ENCODE data around the gene UGT1A9.

Gene UGT1A9

GRCh38 chr2:233807966-233808935, 136.6 kb downstream of the UGT1A9 start:
- DNase-seq (no peak), ATAC-seq (ENCODE audit: insufficient read depth, low read depth) (no peak)
- Histone ChIP-seq H3K27me3 (ENCODE audit: insufficient read depth, low read length, poor library complexity) (peaks cover 36% of the 10 kb centered on the region), H3K4me3 (ENCODE audit: low read depth in 1 of 2, low read length in 2 of 2) (no peak overlapping the region), H4K20me1 (ENCODE audit: insufficient read depth, low read length) (peaks cover 3% of the 10 kb centered on the region; the same call in 1 of the 2 replicates), H3K27ac (ENCODE audit: low read length) (no peak overlapping the region), H3K36me3 (ENCODE audit: insufficient read depth, low read length) (no peaks in the 10 kb centered on the region), H3K9ac (ENCODE audit: low read depth, low read length) (no peak overlapping the region), H3K79me2 (ENCODE audit: insufficient read depth, low read length) (no peaks in the 10 kb centered on the region), H3K9me3 (ENCODE audit: insufficient read depth, low read length, severe bottlenecking) (no peaks in the 10 kb centered on the region), H3K4me1 (ENCODE audit: insufficient read depth, low read length) (no peaks in the 10 kb centered on the region), H3K4me2 (ENCODE audit: insufficient read depth, low read length) (no peak overlapping the region), H2AFZ (ENCODE audit: low read depth, low read length) (no peak overlapping the region)
- TF ChIP-seq EZH2 (IDR thresholded peaks at IDR 0.05; ENCODE audit: borderline replicate concordance, low read depth, low read length, severe bottlenecking) (no peak), CTCF (IDR thresholded peaks at IDR 0.05; ENCODE audit: borderline replicate concordance, extremely low read depth, low read length, poor library complexity, severe bottlenecking) (no peak)

- Histone ChIP-seq H3K9ac (ENCODE audit: low read depth, low read length) (no peak overlapping the region), H3K4me2 (ENCODE audit: insufficient read depth, low read length) (no peak overlapping the region), H3K36me3 (ENCODE audit: insufficient read depth, low read length) (no peaks in the 10 kb centered on the region), H3K4me3 (ENCODE audit: low read depth in 1 of 2, low read length in 2 of 2) (no peak overlapping the region), H3K79me2 (ENCODE audit: insufficient read depth, low read length) (no peaks in the 10 kb centered on the region), H2AFZ (ENCODE audit: low read depth, low read length) (no peak overlapping the region), H4K20me1 (ENCODE audit: insufficient read depth, low read length) (peaks cover 3% of the 10 kb centered on the region; the same call in 1 of the 2 replicates), H3K27ac (ENCODE audit: low read length) (no peak overlapping the region), H3K27me3 (ENCODE audit: insufficient read depth, low read length, poor library complexity) (peaks cover 42% of the 10 kb centered on the region), H3K9me3 (ENCODE audit: insufficient read depth, low read length, severe bottlenecking) (no peaks in the 10 kb centered on the region), H3K4me1 (ENCODE audit: insufficient read depth, low read length) (no peaks in the 10 kb centered on the region)
- DNase-seq: no peak
- no peak for ATAC-seq (ENCODE audit: insufficient read depth, low read depth)
- TF ChIP-seq CTCF (IDR thresholded peaks at IDR 0.05; ENCODE audit: borderline replicate concordance, extremely low read depth, low read length, poor library complexity, severe bottlenecking) (no peak), EZH2 (IDR thresholded peaks at IDR 0.05; ENCODE audit: borderline replicate concordance, low read depth, low read length, severe bottlenecking) (no peak)
Observed at GRCh38 chr2:233810385-233810784, 138.7 kb downstream of the UGT1A9 start.

- ATAC-seq (ENCODE audit: insufficient read depth, low read depth) (no peak), DNase-seq (no peak)
- peaks cover 42% of the 10 kb centered on the region for H3K27me3 ChIP-seq (ENCODE audit: insufficient read depth, low read length, poor library complexity)
- no peaks in the 10 kb centered on the region for H3K79me2 ChIP-seq (ENCODE audit: insufficient read depth, low read length)
- H3K9ac ChIP-seq (ENCODE audit: low read depth, low read length): no peak overlapping the region
- no peak for TF ChIP-seq CTCF (IDR thresholded peaks at IDR 0.05; ENCODE audit: borderline replicate concordance, extremely low read depth, low read length, poor library complexity, severe bottlenecking)
- no peak for TF ChIP-seq EZH2 (IDR thresholded peaks at IDR 0.05; ENCODE audit: borderline replicate concordance, low read depth, low read length, severe bottlenecking)
- no peak overlapping the region for H3K4me2 ChIP-seq (ENCODE audit: insufficient read depth, low read length)
- H3K4me1 ChIP-seq (ENCODE audit: insufficient read depth, low read length): no peaks in the 10 kb centered on the region
- no peak overlapping the region for H3K27ac ChIP-seq (ENCODE audit: low read length)
- no peak overlapping the region for H2AFZ ChIP-seq (ENCODE audit: low read depth, low read length)
- peaks cover 3% of the 10 kb centered on the region; the same call in 1 of the 2 replicates for H4K20me1 ChIP-seq (ENCODE audit: insufficient read depth, low read length)
- H3K36me3 ChIP-seq (ENCODE audit: insufficient read depth, low read length): no peaks in the 10 kb centered on the region
- no peak overlapping the region for H3K4me3 ChIP-seq (ENCODE audit: low read depth in 1 of 2, low read length in 2 of 2)
- H3K9me3 ChIP-seq (ENCODE audit: insufficient read depth, low read length, severe bottlenecking): no peaks in the 10 kb centered on the region
Observed at GRCh38 chr2:233811087-233811486, 139.4 kb downstream of the UGT1A9 start.

All from DND-41 (cell line).